ENCODE results near the gene CDC42EP2.

Gene CDC42EP2

GRCh38 chr11:65362320-65362931, 47.8 kb downstream of the CDC42EP2 start:
- peak in 1 of 2 donors; percentile 39 for DNase-seq

- no peak for DNase-seq
Observed at GRCh38 chr11:65362966-65363365, 48.3 kb downstream of the CDC42EP2 start.

GRCh38 chr11:65363770-65364169, 49.1 kb downstream of the CDC42EP2 start:
- DNase-seq, result no peak

GRCh38 chr11:65366340-65366773, 51.7 kb downstream of the CDC42EP2 start:
- DNase-seq, result peak; percentile 38 to 73

GRCh38 chr11:65370659-65371049, 56.0 kb downstream of the CDC42EP2 start:
- DNase-seq, result no peak

Measured in CD4-positive, alpha-beta T cell treated with Interferon alpha-2 for 1 hour (primary cell).